ENCODE results near the gene RBM33. TPM values are rescaled to one million over a fixed set of nuclear protein-coding genes. Genes with fewer than 3 reads are reported as not detected.

RBM33 gene
- total RNA-seq, 1 experiment from 2014 or later = 81.8 TPM

- Mint-ChIP-seq H3K27ac (peak overlapping the region; percentile 19; the same call in 1 of the 2 replicates), H3K9me3 (no peaks in the 10 kb centered on the region; the same call in 1 of the 2 replicates), H3K27me3 (ENCODE audit: low read depth) (no peaks in the 10 kb centered on the region), H3K4me3 (no peak overlapping the region), H3K4me1 (peaks cover 50% of the 10 kb centered on the region), H3K36me3 (peaks cover 3% of the 10 kb centered on the region)
- TF ChIP-seq E2F5 (CRISPR knock-in tag; IDR thresholded peaks at IDR 0.05) (no peak), HMGXB4 (CRISPR knock-in tag; IDR thresholded peaks at IDR 0.05) (no peak), MAX (CRISPR knock-in tag; IDR thresholded peaks at IDR 0.05) (no peak), KAT7 (CRISPR knock-in tag; IDR thresholded peaks at IDR 0.05; ENCODE audit: borderline replicate concordance) (no peak), ELF4 (CRISPR knock-in tag; IDR thresholded peaks at IDR 0.05; ENCODE audit: low read depth) (no peak), SMAD4 (CRISPR knock-in tag; IDR thresholded peaks at IDR 0.05) (no peak), RELA (CRISPR knock-in tag; IDR thresholded peaks at IDR 0.05; ENCODE audit: borderline replicate concordance) (no peak), PREB (CRISPR knock-in tag; IDR thresholded peaks at IDR 0.05; ENCODE audit: borderline replicate concordance) (no peak)
- POLR2A ChIA-PET = no interaction called here
- ATAC-seq (no peak), DNase-seq (ENCODE audit: low spot score) (no peak)
- CTCF ChIA-PET = interaction anchor here (1.1 to 2.7 kb wide), 2 partner anchors 14 to 67 kb away, joined by 3 to 11 read pairs; no protein-coding TSS in a partner anchor
Measured at GRCh38 chr7:155665079-155665956, 20.9 kb downstream of the RBM33 start.

- H3K4me1 Mint-ChIP-seq = peaks cover 53% of the 10 kb centered on the region
- CTCF ChIA-PET = interaction anchor here (1.1 to 2.7 kb wide), 2 partner anchors 14 to 67 kb away, joined by 3 to 11 read pairs; no protein-coding TSS in a partner anchor
- ATAC-seq = no peak
- no peak overlapping the region for H3K27ac Mint-ChIP-seq
- H3K36me3 Mint-ChIP-seq = peaks cover 3% of the 10 kb centered on the region
- POLR2A ChIA-PET = no interaction called here
- no peaks in the 10 kb centered on the region for H3K9me3 Mint-ChIP-seq
- H3K27me3 Mint-ChIP-seq (ENCODE audit: low read depth) = no peaks in the 10 kb centered on the region
- DNase-seq (ENCODE audit: low spot score) = no peak
- no peak overlapping the region for H3K4me3 Mint-ChIP-seq
- TF ChIP-seq ELF4 (CRISPR knock-in tag; IDR thresholded peaks at IDR 0.05; ENCODE audit: low read depth) = no peak
- no peak for TF ChIP-seq KAT7 (CRISPR knock-in tag; IDR thresholded peaks at IDR 0.05; ENCODE audit: borderline replicate concordance)
- no peak for TF ChIP-seq NFE2L1 (CRISPR knock-in tag; IDR thresholded peaks at IDR 0.05)
- TF ChIP-seq ZMAT4 (CRISPR knock-in tag; IDR thresholded peaks at IDR 0.05) = no peak
- TF ChIP-seq PRDM15 (CRISPR knock-in tag; IDR thresholded peaks at IDR 0.05) = no peak
- no peak for TF ChIP-seq CREM (CRISPR knock-in tag; IDR thresholded peaks at IDR 0.05)
- TF ChIP-seq SMAD3 (CRISPR knock-in tag; IDR thresholded peaks at IDR 0.05; ENCODE audit: borderline replicate concordance) = no peak
- no peak for TF ChIP-seq ARID4B (CRISPR knock-in tag; IDR thresholded peaks at IDR 0.05; ENCODE audit: borderline replicate concordance)
- TF ChIP-seq AFF4 (CRISPR knock-in tag; IDR thresholded peaks at IDR 0.05; ENCODE audit: borderline replicate concordance) = no peak
- no peak for TF ChIP-seq RORB (CRISPR knock-in tag; IDR thresholded peaks at IDR 0.05)
Measured at GRCh38 chr7:155665957-155666287, 21.5 kb downstream of the RBM33 start.

All from WTC11 (cell line).